Measurements from ENCODE around the gene FREM2.
A peak's percentile ranks its signal among the peaks of the same experiment; 100 is the strongest.

FREM2 gene

DNA sequence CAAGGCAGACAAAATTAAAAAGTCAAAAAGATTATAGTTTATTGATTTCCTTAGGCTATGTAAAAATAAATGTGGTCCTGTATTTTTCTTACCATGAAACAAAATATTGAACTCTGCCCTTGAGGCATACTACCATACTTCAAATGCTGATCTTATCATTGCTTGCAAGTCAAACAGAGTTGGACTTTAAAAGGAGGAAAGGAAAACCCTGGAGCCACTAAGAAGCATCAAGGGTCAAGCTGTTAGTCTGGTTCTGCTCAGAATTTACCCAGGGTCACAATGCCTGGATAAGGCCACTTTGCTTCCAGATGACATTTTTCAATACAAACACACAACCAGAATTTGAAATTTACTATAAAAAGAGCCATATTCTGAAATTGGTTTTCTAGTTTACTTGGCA lies 2.2 kb upstream of the FREM2 start:
- Mint-ChIP-seq H3K27ac (no peak overlapping the region), H3K4me3 (no peak overlapping the region), H3K27me3 (ENCODE audit: low read depth, poor library complexity) (peaks cover 13% of the 10 kb centered on the region), H3K4me1 (peaks cover 18% of the 10 kb centered on the region), H3K36me3 (ENCODE audit: low read depth) (peaks cover 7% of the 10 kb centered on the region), H3K9me3 (no peaks in the 10 kb centered on the region)
- no peak for DNase-seq
- TF ChIP-seq, protein P1, sequence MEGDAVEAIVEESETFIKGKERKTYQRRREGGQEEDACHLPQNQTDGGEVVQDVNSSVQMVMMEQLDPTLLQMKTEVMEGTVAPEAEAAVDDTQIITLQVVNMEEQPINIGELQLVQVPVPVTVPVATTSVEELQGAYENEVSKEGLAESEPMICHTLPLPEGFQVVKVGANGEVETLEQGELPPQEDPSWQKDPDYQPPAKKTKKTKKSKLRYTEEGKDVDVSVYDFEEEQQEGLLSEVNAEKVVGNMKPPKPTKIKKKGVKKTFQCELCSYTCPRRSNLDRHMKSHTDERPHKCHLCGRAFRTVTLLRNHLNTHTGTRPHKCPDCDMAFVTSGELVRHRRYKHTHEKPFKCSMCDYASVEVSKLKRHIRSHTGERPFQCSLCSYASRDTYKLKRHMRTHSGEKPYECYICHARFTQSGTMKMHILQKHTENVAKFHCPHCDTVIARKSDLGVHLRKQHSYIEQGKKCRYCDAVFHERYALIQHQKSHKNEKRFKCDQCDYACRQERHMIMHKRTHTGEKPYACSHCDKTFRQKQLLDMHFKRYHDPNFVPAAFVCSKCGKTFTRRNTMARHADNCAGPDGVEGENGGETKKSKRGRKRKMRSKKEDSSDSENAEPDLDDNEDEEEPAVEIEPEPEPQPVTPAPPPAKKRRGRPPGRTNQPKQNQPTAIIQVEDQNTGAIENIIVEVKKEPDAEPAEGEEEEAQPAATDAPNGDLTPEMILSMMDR (IDR thresholded peaks at IDR 0.05): no peak

DNA sequence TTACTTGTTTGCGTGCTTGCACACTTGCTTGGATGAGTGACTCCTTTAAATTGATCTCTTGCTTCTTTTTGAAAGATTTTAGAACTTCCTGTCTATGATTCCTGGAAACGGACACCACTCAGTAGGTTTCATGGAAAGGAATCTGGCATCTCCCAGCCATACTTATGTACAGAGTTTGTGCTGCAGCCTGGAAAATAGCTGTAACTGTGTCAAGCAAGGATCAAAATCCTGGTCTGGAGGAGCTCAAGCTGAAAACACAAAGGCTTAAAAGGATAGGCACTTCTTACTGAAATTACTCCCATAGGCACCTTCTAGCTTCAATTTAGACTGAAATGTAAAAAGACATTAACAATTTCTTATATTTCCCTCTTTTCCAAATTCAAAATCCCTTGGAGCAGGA lies 1.4 kb upstream of the FREM2 start:
- peak overlapping the region; percentile 83 for H3K4me3 Mint-ChIP-seq
- TF ChIP-seq, protein P1 (IDR thresholded peaks at IDR 0.05): no peak

DNA sequence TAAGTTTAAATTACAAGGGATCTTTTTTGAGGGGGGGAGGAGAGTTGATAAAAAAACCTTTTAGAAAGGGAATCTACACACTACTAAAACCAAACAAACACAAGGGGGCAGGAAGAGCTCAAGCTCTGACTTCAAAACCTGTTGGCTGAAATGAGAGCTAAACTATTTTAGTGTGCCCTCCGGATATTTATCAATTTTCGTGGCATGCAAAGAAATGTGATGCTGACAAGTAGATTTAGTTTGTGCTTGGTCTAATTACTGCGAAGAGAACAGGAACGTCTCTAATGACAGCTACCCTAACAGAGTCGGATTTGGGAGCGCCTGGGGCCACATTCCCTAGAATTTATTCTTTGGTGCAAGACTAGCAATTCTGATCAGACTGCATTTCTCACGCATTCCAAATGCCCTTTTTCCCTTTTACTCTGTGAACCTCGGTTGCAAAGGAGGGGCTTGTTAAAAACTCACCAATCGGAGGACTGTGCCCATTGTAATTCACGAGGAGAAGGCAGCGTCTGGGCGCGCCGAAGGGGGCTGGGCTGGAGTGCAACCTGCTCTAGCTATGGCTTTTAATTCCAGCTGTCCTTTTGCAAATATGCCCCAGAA lies 802 bp upstream of the FREM2 start:
- peak; percentile 60 for DNase-seq
- Mint-ChIP-seq H3K27ac (no peak overlapping the region), H3K27me3 (ENCODE audit: low read depth, poor library complexity) (peaks cover 13% of the 10 kb centered on the region), H3K36me3 (ENCODE audit: low read depth) (peaks cover 21% of the 10 kb centered on the region), H3K4me1 (peaks cover 10% of the 10 kb centered on the region), H3K9me3 (peaks cover 6% of the 10 kb centered on the region), H3K4me3 (peak overlapping the region; percentile 83)
- TF ChIP-seq, protein P1 (IDR thresholded peaks at IDR 0.05): peak; percentile 28

More for the DNA sequence above, 1.4 kb upstream of the FREM2 start:
- peaks cover 14% of the 10 kb centered on the region for H3K4me1 Mint-ChIP-seq
- peaks cover 14% of the 10 kb centered on the region for H3K36me3 Mint-ChIP-seq (ENCODE audit: low read depth)
- DNase-seq: no peak
- H3K27me3 Mint-ChIP-seq (ENCODE audit: low read depth, poor library complexity): peaks cover 13% of the 10 kb centered on the region
- no peak overlapping the region for H3K27ac Mint-ChIP-seq
- H3K9me3 Mint-ChIP-seq: no peaks in the 10 kb centered on the region

DNA sequence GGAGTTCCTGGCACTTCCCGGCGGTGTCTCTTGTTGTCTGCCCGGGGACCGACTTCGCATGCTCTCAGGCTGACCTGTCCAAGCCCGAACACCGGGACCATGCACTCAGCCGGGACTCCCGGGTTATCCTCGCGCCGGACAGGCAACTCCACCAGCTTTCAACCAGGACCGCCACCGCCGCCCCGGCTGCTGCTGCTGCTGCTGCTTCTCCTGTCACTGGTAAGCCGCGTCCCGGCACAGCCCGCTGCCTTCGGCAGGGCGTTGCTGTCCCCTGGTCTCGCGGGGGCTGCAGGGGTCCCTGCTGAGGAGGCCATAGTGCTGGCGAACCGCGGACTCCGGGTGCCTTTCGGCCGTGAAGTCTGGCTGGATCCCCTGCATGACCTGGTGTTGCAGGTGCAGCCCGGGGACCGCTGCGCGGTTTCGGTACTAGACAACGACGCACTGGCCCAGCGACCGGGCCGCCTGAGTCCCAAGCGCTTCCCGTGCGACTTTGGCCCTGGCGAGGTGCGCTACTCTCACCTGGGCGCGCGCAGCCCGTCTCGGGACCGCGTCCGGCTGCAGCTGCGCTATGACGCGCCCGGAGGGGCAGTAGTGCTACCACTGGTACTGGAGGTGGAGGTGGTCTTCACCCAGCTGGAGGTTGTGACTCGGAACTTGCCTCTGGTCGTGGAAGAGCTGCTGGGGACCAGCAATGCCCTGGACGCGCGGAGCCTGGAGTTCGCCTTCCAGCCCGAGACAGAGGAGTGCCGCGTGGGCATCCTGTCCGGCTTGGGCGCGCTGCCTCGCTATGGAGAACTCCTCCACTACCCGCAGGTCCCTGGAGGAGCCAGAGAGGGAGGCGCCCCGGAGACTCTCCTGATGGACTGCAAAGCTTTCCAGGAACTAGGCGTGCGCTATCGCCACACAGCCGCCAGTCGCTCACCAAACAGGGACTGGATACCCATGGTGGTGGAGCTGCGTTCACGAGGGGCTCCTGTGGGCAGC lies 661 bp downstream of the FREM2 start:
- Mint-ChIP-seq H3K4me1 (peaks cover 10% of the 10 kb centered on the region), H3K9me3 (peaks cover 6% of the 10 kb centered on the region), H3K27ac (no peak overlapping the region), H3K4me3 (peak overlapping the region; percentile 83), H3K27me3 (ENCODE audit: low read depth, poor library complexity) (peaks cover 13% of the 10 kb centered on the region), H3K36me3 (ENCODE audit: low read depth) (peaks cover 25% of the 10 kb centered on the region)
- TF ChIP-seq, protein P1 (IDR thresholded peaks at IDR 0.05): no peak
- DNase-seq: peak; percentile 69

DNA sequence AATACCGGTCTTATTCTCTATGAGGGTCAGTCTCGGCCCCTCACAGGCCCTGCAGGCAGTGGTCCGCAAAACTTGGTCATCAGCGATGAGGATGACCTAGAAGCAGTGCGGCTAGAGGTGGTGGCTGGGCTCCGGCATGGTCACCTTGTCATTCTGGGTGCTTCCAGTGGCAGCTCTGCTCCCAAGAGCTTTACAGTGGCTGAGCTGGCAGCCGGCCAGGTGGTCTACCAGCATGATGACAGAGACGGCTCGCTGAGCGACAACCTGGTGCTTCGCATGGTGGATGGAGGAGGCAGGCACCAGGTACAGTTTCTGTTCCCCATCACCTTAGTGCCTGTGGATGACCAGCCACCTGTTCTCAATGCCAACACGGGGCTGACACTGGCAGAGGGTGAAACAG lies 1.8 kb downstream of the FREM2 start:
- TF ChIP-seq, protein P1 (IDR thresholded peaks at IDR 0.05): no peak
- Mint-ChIP-seq H3K27ac (no peak overlapping the region), H3K27me3 (ENCODE audit: low read depth, poor library complexity) (peaks cover 13% of the 10 kb centered on the region), H3K36me3 (ENCODE audit: low read depth) (peaks cover 25% of the 10 kb centered on the region), H3K4me3 (peak overlapping the region; percentile 83), H3K4me1 (peaks cover 15% of the 10 kb centered on the region), H3K9me3 (peaks cover 6% of the 10 kb centered on the region)
- DNase-seq: no peak

All from nephron progenitor cell (in vitro differentiated cells).